Common myeloid progenitor, CD34-positive (primary cell): Measurements from ENCODE around the gene ASAP3.
"Not testable (repeated sequence)": the region's sequence is repeated elsewhere in the genome, so short reads cannot be mapped to it uniquely, and the experiment has no call there.

Experiments used
- CTCF ChIA-PET: fragments of 350-600 bp; sonication (Branson Sonifier 250); formaldehyde crosslinking; loops from one replicate; lab custom pipeline; 2021; ENCODE audit warnings: antibody characterized with exemption; lab: Charles Lee
- POLR2A ChIA-PET: fragments of 350-600 bp; sonication (Branson Sonifier 250); formaldehyde crosslinking; loops from one replicate; lab custom pipeline; 2021; ENCODE audit warnings: antibody characterized with exemption; lab: Charles Lee
- DNase-seq, 3 donors: peaks; one replicate each; pipeline versions ENCODE4 v3.0.0 to v3.0.0-alpha.2; 2013
- H3K27ac ChIP-seq, 2 experiments: 1 replicate in 1 of 2; 2 replicates in 1 of 2; pipeline ENCODE4 v1.7.0; 2013; ENCODE audit warnings: inconsistent platforms in 2 of 2, low read length in 2 of 2, mild to moderate bottlenecking in 2 of 2, low read depth in 1 of 2, moderate library complexity in 1 of 2; ENCODE audit not compliant: severe bottlenecking in 2 of 2, insufficient read depth in 1 of 2, poor library complexity in 1 of 2
- H3K27me3 ChIP-seq, 5 experiments: replicated peaks in 2 of 5; 1 replicate in 3 of 5; 2 replicates in 2 of 5; pipeline versions ENCODE4 v1.6.1 to v1.7.0; 2013; ENCODE audit warnings: low read length in 4 of 5, mild to moderate bottlenecking in 2 of 5, moderate library complexity in 2 of 5, inconsistent platforms in 1 of 5; ENCODE audit not compliant: insufficient read depth in 5 of 5, control insufficient read depth in 4 of 5
- H3K36me3 ChIP-seq, 4 experiments: 1 replicate in 2 of 4; 2 replicates in 2 of 4; pipeline versions ENCODE4 v1.6.1 to v1.7.0; 2013; ENCODE audit warnings: low read length in 3 of 4, control low read depth in 1 of 4, mild to moderate bottlenecking in 1 of 4; ENCODE audit not compliant: control insufficient read depth in 4 of 4, insufficient read depth in 4 of 4
- H3K4me1 ChIP-seq, 4 experiments: 1 replicate in 3 of 4; 2 replicates in 1 of 4; pipeline versions ENCODE4 v1.6.1 to v1.7.1; 2013; ENCODE audit warnings: low read length in 3 of 4, mild to moderate bottlenecking in 3 of 4, control low read depth in 1 of 4, inconsistent platforms in 1 of 4, moderate library complexity in 1 of 4; ENCODE audit not compliant: control insufficient read depth in 4 of 4, insufficient read depth in 4 of 4; ENCODE audit errors: control extremely low read depth in 1 of 4
- H3K4me3 ChIP-seq, 7 experiments: 1 replicate in 4 of 7; 2 replicates in 3 of 7; pipeline versions ENCODE4 v1.5.1 to v1.7.0; 2013; ENCODE audit warnings: mild to moderate bottlenecking in 7 of 7, low read length in 6 of 7, moderate library complexity in 6 of 7, inconsistent platforms in 2 of 7, low read depth in 2 of 7, control low read depth in 1 of 7; ENCODE audit not compliant: insufficient read depth in 4 of 7, control insufficient read depth in 1 of 7; ENCODE audit errors: extremely low read depth in 1 of 7
- H3K9me3 ChIP-seq, 5 experiments: 1 replicate in 4 of 5; 2 replicates in 1 of 5; pipeline versions ENCODE4 v1.6.1 to v1.7.1; 2013; ENCODE audit warnings: low read length in 4 of 5, mild to moderate bottlenecking in 2 of 5, inconsistent platforms in 1 of 5, low read depth in 1 of 5, moderate library complexity in 1 of 5; ENCODE audit not compliant: control insufficient read depth in 4 of 5, insufficient read depth in 2 of 5; ENCODE audit errors: control extremely low read depth in 1 of 5
- WGBS: methylation state at CpG from one replicate; pipeline ENCODE4 v1.1.5; 2013; ENCODE audit not compliant: insufficient coverage; 5-methylcytosine and 5-hydroxymethylcytosine counted together

ASAP3 gene

GRCh38 chr1:23514111-23514679 is 30.2 kb upstream of the ASAP3 start:
- POLR2A ChIA-PET: no interaction called here
- 100% methylated on average over 3 of the region's 3 CpGs for WGBS

GRCh38 chr1:23509896-23510295 is 25.9 kb upstream of the ASAP3 start:
- Histone ChIP-seq H3K9me3 (no peaks in the 10 kb centered on the region), H3K4me3 (no peak overlapping the region), H3K4me1 (no peaks in the 10 kb centered on the region), H3K27me3 (no peaks in the 10 kb centered on the region), H3K36me3 (peaks cover 10 to 47% (median 27%) of the 10 kb centered on the region in 4 experiments), H3K27ac (no peak overlapping the region)
- CTCF ChIA-PET: interaction anchor here (0.9 to 2.6 kb wide), 4 partner anchors 22 to 35 kb away, joined by 3 to 16 read pairs (median 4); no protein-coding TSS in a partner anchor
- 94% methylated on average over 14 of the region's 15 CpGs for WGBS
- POLR2A ChIA-PET: no interaction called here
- DNase-seq: no peak

More at GRCh38 chr1:23514111-23514679, 30.2 kb upstream of the ASAP3 start:
- H3K36me3 ChIP-seq: peaks cover 12 to 57% (median 33%) of the 10 kb centered on the region in 4 experiments
- no peaks in the 10 kb centered on the region for H3K9me3 ChIP-seq
- DNase-seq: no peak
- no peak overlapping the region for H3K4me3 ChIP-seq
- no peaks in the 10 kb centered on the region for H3K4me1 ChIP-seq
- no peaks in the 10 kb centered on the region for H3K27me3 ChIP-seq
- CTCF ChIA-PET: interaction anchor here (1.7 to 4.5 kb wide), 4 partner anchors 11 to 18 kb away, joined by 4 to 41 read pairs (median 6); no protein-coding TSS in a partner anchor
- no peak overlapping the region for H3K27ac ChIP-seq

- 95% methylated on average over 12 of the region's 13 CpGs for WGBS
- CTCF ChIA-PET: interaction anchor here (1.8 to 4.8 kb wide), 5 partner anchors 10 to 132 kb away, joined by 5 to 34 read pairs (median 8); no protein-coding TSS in a partner anchor
- POLR2A ChIA-PET: no interaction called here
- Histone ChIP-seq H3K9me3 (no peaks in the 10 kb centered on the region), H3K4me3 (no peak overlapping the region), H3K27ac (no peak overlapping the region), H3K36me3 (peaks cover 7 to 37% (median 21%) of the 10 kb centered on the region in 4 experiments), H3K27me3 (no peaks in the 10 kb centered on the region), H3K4me1 (no peaks in the 10 kb centered on the region)
- DNase-seq: no peak
Measured at GRCh38 chr1:23506376-23507107, 22.6 kb upstream of the ASAP3 start.

- Histone ChIP-seq H3K36me3 (peaks cover 7 to 35% (median 20%) of the 10 kb centered on the region in 4 experiments), H3K27me3 (no peaks in the 10 kb centered on the region), H3K4me3 (no peak overlapping the region), H3K9me3 (no peaks in the 10 kb centered on the region), H3K4me1 (no peaks in the 10 kb centered on the region), H3K27ac (no peak overlapping the region)
- DNase-seq: no peak
- ChIA-PET CTCF (interaction anchor here (2.3 to 4.8 kb wide), 4 partner anchors 9 to 34 kb away, joined by 5 to 34 read pairs (median 10); no protein-coding TSS in a partner anchor), POLR2A (no interaction called here)
- WGBS: 96% methylated on average over 6 of the region's 6 CpGs
Measured at GRCh38 chr1:23505851-23506250, 21.9 kb upstream of the ASAP3 start.

GRCh38 chr1:23504156-23504555 is 20.2 kb upstream of the ASAP3 start:
- H3K36me3 ChIP-seq: peaks cover 0 to 23% (median 14%) of the 10 kb centered on the region in 4 experiments
- H3K27me3 ChIP-seq, CTCF ChIA-PET, H3K4me1 ChIP-seq, H3K4me3 ChIP-seq, H3K9me3 ChIP-seq, DNase-seq, H3K27ac ChIP-seq: not testable (repeated sequence)
- 91% methylated on average over 10 of the region's 24 CpGs for WGBS
- POLR2A ChIA-PET: interaction anchor here (0.6 kb wide), 1 partner anchor 580 kb away, joined by 3 read pairs; no protein-coding TSS in a partner anchor

GRCh38 chr1:23502951-23503350 is 19.0 kb upstream of the ASAP3 start:
- Histone ChIP-seq H3K9me3 (no peaks in the 10 kb centered on the region), H3K27me3 (no peaks in the 10 kb centered on the region), H3K4me3 (no peak overlapping the region), H3K27ac (no peak overlapping the region), H3K4me1 (peaks cover 0 to 3% (median 1%) of the 10 kb centered on the region in 4 experiments), H3K36me3 (peaks cover 0 to 13% (median 7%) of the 10 kb centered on the region in 4 experiments)
- no peak for DNase-seq
- no CpG with 5 or more reads among the region's 6 CpGs for WGBS
- ChIA-PET POLR2A (no interaction called here), CTCF (interaction anchor here (1.5 kb wide), 1 partner anchor 21 kb away, joined by 3 read pairs; no protein-coding TSS in a partner anchor)
